ENCODE measurements around the gene RAB8A. TPM values are rescaled to one million over a fixed set of nuclear protein-coding genes. Genes with fewer than 3 reads are reported as not detected.

The RAB8A gene
- total RNA-seq, 4 donors from 2014 or later: 22.3 to 102 (median 67.9) TPM

GRCh38 chr19:16070366-16070990 is 41.2 kb upstream of the RAB8A start:
- H3K9me3 ChIP-seq: no peaks in the 10 kb centered on the region
- WGBS, 2 donors (ENCODE audit: low coverage in 1 of 2): 25% methylated on average over 16 of the region's 16 CpGs; no CpG with 5 or more reads in 1 of the 2 donors

GRCh38 chr19:16071072-16071691 is 40.5 kb upstream of the RAB8A start:
- DNase-seq: peak; percentile 15
- peak overlapping the region in 2 of 4 donors; percentile 29 to 31 for H3K4me3 ChIP-seq
- in situ Hi-C loops (cut with MboI; ENCODE audit: low pct_ligation_motif_present in 1 of 4, low pct_unique_long_range_greater_than_20kb in 1 of 4, low sequenced_read_pairs in 3 of 4): no loop called here

More at GRCh38 chr19:16070366-16070990, 41.2 kb upstream of the RAB8A start:
- peak overlapping the region in 3 of 4 donors; percentile 29 to 40 (median 31) for H3K4me3 ChIP-seq
- H3K36me3 ChIP-seq: no peaks in the 10 kb centered on the region
- H3K27me3 ChIP-seq: no peaks in the 10 kb centered on the region
- peak; percentile 90 for TF ChIP-seq POLR2A (IDR thresholded peaks at IDR 0.05)
- peak in 1 of 5 experiments; percentile 33 for TF ChIP-seq CTCF (IDR thresholded peaks at IDR 0.05)
- TF ChIP-seq EP300 (IDR thresholded peaks at IDR 0.05; ENCODE audit: low read depth): peak; percentile 3
- TF ChIP-seq POLR2AphosphoS5 (IDR thresholded peaks at IDR 0.05): peak; percentile 43 to 92 (median 90)
- H3K27ac ChIP-seq: peak overlapping the region; percentile 99 to 100 (median 100)
- in situ Hi-C loops (cut with MboI; ENCODE audit: low pct_ligation_motif_present in 1 of 4, low pct_unique_long_range_greater_than_20kb in 1 of 4, low sequenced_read_pairs in 3 of 4): no loop called here
- DNase-seq: peak; percentile 96
- peaks cover 29 to 58% (median 38%) of the 10 kb centered on the region in 4 donors for H3K4me1 ChIP-seq
- intact Hi-C loops (cut with DNase I; ENCODE audit: low total_unique reads): loop anchor here (5.0 kb wide), 1 partner anchor 257 kb away; no protein-coding TSS in a partner anchor

GRCh38 chr19:16073481-16073880 is 38.2 kb upstream of the RAB8A start:
- in situ Hi-C loops (cut with MboI; ENCODE audit: low pct_ligation_motif_present in 1 of 4, low pct_unique_long_range_greater_than_20kb in 1 of 4, low sequenced_read_pairs in 3 of 4): no loop called here
- Histone ChIP-seq H3K36me3 (no peaks in the 10 kb centered on the region), H3K9me3 (no peaks in the 10 kb centered on the region), H3K27ac (peak overlapping the region; percentile 99 to 100 (median 100)), H3K27me3 (no peaks in the 10 kb centered on the region), H3K4me1 (peaks cover 22 to 60% (median 41%) of the 10 kb centered on the region in 4 donors), H3K4me3 (no peak overlapping the region)
- intact Hi-C loops (cut with DNase I; ENCODE audit: low total_unique reads): loop anchor here (5.0 kb wide), 1 partner anchor 254 kb away; no protein-coding TSS in a partner anchor
- TF ChIP-seq POLR2AphosphoS5 (IDR thresholded peaks at IDR 0.05) (peak in 1 of 3 donors; percentile 15), CTCF (IDR thresholded peaks at IDR 0.05) (no peak)
- WGBS, 2 donors (ENCODE audit: low coverage in 1 of 2): 93 to 100% methylated on average over 3 to 7 of the region's 7 CpGs
- DNase-seq: peak; percentile 12

More at GRCh38 chr19:16071072-16071691, 40.5 kb upstream of the RAB8A start:
- intact Hi-C loops (cut with DNase I; ENCODE audit: low total_unique reads): loop anchor here (5.0 kb wide), 1 partner anchor 256 kb away; no protein-coding TSS in a partner anchor
- Histone ChIP-seq H3K4me1 (peaks cover 29 to 63% (median 40%) of the 10 kb centered on the region in 4 donors), H3K27ac (peak overlapping the region; percentile 99 to 100 (median 100)), H3K9me3 (no peaks in the 10 kb centered on the region), H3K36me3 (no peaks in the 10 kb centered on the region), H3K27me3 (no peaks in the 10 kb centered on the region)
- no peak for TF ChIP-seq CTCF (IDR thresholded peaks at IDR 0.05)
- TF ChIP-seq EP300 (IDR thresholded peaks at IDR 0.05; ENCODE audit: low read depth): no peak
- no peak for TF ChIP-seq POLR2A (IDR thresholded peaks at IDR 0.05)
- 90 to 100% methylated on average over 1 to 5 of the region's 9 CpGs for WGBS, 2 donors (ENCODE audit: low coverage in 1 of 2)

- H3K36me3 ChIP-seq: no peaks in the 10 kb centered on the region
- in situ Hi-C loops (cut with MboI; ENCODE audit: low pct_ligation_motif_present in 1 of 4, low pct_unique_long_range_greater_than_20kb in 1 of 4, low sequenced_read_pairs in 3 of 4) (no loop called here), intact Hi-C loops (cut with DNase I; ENCODE audit: low total_unique reads) (loop anchor here (5.0 kb wide), 1 partner anchor 253 kb away; no protein-coding TSS in a partner anchor)
- peak overlapping the region; percentile 99 to 100 (median 100) for H3K27ac ChIP-seq
- H3K9me3 ChIP-seq: no peaks in the 10 kb centered on the region
- DNase-seq: no peak
- peaks cover 22 to 64% (median 43%) of the 10 kb centered on the region in 4 donors for H3K4me1 ChIP-seq
- no peaks in the 10 kb centered on the region for H3K27me3 ChIP-seq
- TF ChIP-seq POLR2A (IDR thresholded peaks at IDR 0.05) (no peak), POLR2AphosphoS5 (IDR thresholded peaks at IDR 0.05) (peak in 1 of 3 donors; percentile 60), EP300 (IDR thresholded peaks at IDR 0.05; ENCODE audit: low read depth) (peak; percentile 19), CTCF (IDR thresholded peaks at IDR 0.05) (no peak)
- no peak overlapping the region for H3K4me3 ChIP-seq
- 48 to 75% methylated on average over 3 of the region's 3 CpGs for WGBS, 2 donors (ENCODE audit: low coverage in 1 of 2)
Measured at GRCh38 chr19:16073988-16074387, 37.7 kb upstream of the RAB8A start.
